Prostate gland (tissue), 2 donors: Measurements from ENCODE around the gene MIPOL1. TPM values are rescaled to one million over a fixed set of nuclear protein-coding genes. Genes with fewer than 3 reads are reported as not detected.

Experiments
- DNase-seq: peaks from one replicate; pipeline ENCODE4 v3.0.0-alpha.2; 2019; ENCODE audit warnings: low spot score
- H3K27ac ChIP-seq, 2 donors: fragments of 200-600 bp; sonication (generic); 2 replicates each; pipeline ENCODE4 v1.5.1; 2017 to 2019
- H3K27me3 ChIP-seq: fragments of 200-600 bp; sonication (generic); replicated peaks from 2 replicates; pipeline ENCODE4 v1.5.1; 2019; ENCODE audit not compliant: insufficient read depth
- H3K36me3 ChIP-seq, 2 donors: fragments of 200-600 bp; sonication (generic); 1 replicate in 1 of 2; 2 replicates in 1 of 2; pipeline versions ENCODE4 v1.5.1 to v1.8.1; 2017 to 2019
- H3K4me1 ChIP-seq: fragments of 200-600 bp; sonication (generic); replicated peaks from 2 replicates; pipeline ENCODE4 v1.5.1; 2019
- H3K4me3 ChIP-seq, 2 donors: fragments of 200-600 bp; sonication (generic); 2 replicates each; pipeline ENCODE4 v1.5.1; 2017 to 2019
- H3K9me3 ChIP-seq: fragments of 200-600 bp; sonication (generic); 2 replicates; pipeline ENCODE4 v1.5.1; 2017
- POLR2A ChIP-seq: fragments of 450-650 bp; IDR thresholded peaks from one replicate; pipeline ENCODE4 v1.6.1; 2016; ENCODE audit warnings: antibody characterized with exemption, mild to moderate bottlenecking
- POLR2AphosphoS5 ChIP-seq: sonication (generic); formaldehyde crosslinking; IDR thresholded peaks from one replicate; pipeline ENCODE4 v1.6.1; 2017; ENCODE audit warnings: antibody characterized with exemption
- WGBS: methylation state at CpG from one replicate; pipeline ENCODE4 v1.1.5; 2018; 5-methylcytosine and 5-hydroxymethylcytosine counted together
- intact Hi-C: fragments of 100-400 bp; cut with DNase I; formaldehyde crosslinking; loops from one replicate; pipeline ENCODE4 v1.14.2; 2022
- total RNA-seq, 2 donors: library from RNA; depleted of rRNA; stranded (reverse); fragments of >200 nt; gene quantifications; one replicate each; pipeline ENCODE4 v1.1.0, GENCODE V29; 2016
- TF ChIP-seq, protein P1 (sequence below), 4 experiments: fragments of 200-600 bp in 2 of 4; fragments of 450-650 bp in 2 of 4; sonication (generic) in 2 of 4; IDR thresholded peaks; 1 replicate in 3 of 4; 2 replicates in 1 of 4; pipeline ENCODE4 v1.5.1; 2016 to 2019; ENCODE audit warnings: antibody characterized with exemption in 4 of 4, mild to moderate bottlenecking in 2 of 4, moderate library complexity in 2 of 4

The MIPOL1 gene
- total RNA-seq, 2 donors from 2014 or later, result 14.4 to 31.4 TPM

- Histone ChIP-seq H3K36me3 (no peaks in the 10 kb centered on the region), H3K4me3 (no peak overlapping the region), H3K9me3 (no peaks in the 10 kb centered on the region), H3K27me3 (no peaks in the 10 kb centered on the region), H3K4me1 (peaks cover 5% of the 10 kb centered on the region), H3K27ac (peak overlapping the region in 1 of 2 donors; percentile 5)
- TF ChIP-seq, protein P1, sequence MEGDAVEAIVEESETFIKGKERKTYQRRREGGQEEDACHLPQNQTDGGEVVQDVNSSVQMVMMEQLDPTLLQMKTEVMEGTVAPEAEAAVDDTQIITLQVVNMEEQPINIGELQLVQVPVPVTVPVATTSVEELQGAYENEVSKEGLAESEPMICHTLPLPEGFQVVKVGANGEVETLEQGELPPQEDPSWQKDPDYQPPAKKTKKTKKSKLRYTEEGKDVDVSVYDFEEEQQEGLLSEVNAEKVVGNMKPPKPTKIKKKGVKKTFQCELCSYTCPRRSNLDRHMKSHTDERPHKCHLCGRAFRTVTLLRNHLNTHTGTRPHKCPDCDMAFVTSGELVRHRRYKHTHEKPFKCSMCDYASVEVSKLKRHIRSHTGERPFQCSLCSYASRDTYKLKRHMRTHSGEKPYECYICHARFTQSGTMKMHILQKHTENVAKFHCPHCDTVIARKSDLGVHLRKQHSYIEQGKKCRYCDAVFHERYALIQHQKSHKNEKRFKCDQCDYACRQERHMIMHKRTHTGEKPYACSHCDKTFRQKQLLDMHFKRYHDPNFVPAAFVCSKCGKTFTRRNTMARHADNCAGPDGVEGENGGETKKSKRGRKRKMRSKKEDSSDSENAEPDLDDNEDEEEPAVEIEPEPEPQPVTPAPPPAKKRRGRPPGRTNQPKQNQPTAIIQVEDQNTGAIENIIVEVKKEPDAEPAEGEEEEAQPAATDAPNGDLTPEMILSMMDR (IDR thresholded peaks at IDR 0.05), result no peak
- no peak for TF ChIP-seq POLR2A
- TF ChIP-seq POLR2AphosphoS5, result no peak
- intact Hi-C loops, result no loop called here
- DNase-seq, result no peak
- 60% methylated on average over 2 of the region's 2 CpGs for WGBS
Observed at GRCh38 chr14:37262649-37263048, 64.9 kb downstream of the MIPOL1 start.

- no peak for TF ChIP-seq POLR2A
- no peak for TF ChIP-seq POLR2AphosphoS5
- TF ChIP-seq, protein P1 (IDR thresholded peaks at IDR 0.05), result no peak
- H3K36me3 ChIP-seq, result no peaks in the 10 kb centered on the region
- peaks cover 5% of the 10 kb centered on the region for H3K4me1 ChIP-seq
- no peak for DNase-seq
- 47% methylated on average over 3 of the region's 3 CpGs for WGBS
- intact Hi-C loops, result no loop called here
- no peak overlapping the region for H3K4me3 ChIP-seq
- no peaks in the 10 kb centered on the region for H3K27me3 ChIP-seq
- no peak overlapping the region for H3K27ac ChIP-seq
- no peaks in the 10 kb centered on the region for H3K9me3 ChIP-seq
Observed at GRCh38 chr14:37263656-37264236, 66.0 kb downstream of the MIPOL1 start.

DNA sequence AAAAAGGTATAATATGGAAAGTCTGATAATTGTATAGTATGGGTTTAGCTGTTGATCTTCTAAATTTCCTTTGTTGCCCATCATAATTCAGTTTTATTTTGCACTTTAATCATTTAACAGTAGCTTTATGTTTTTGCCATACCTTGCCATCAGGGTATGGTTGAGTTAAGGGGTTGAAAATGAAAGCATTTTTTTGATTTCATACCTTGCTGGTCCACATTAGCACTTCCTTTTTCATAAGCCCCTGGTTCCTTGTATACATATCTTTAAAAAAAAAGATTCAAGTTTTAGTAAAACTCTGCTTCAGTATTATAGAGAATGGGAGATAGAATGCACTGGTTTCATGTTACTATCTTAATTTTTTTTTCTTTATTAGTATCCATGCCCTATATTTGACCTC is 71.1 kb downstream of the MIPOL1 start:
- H3K36me3 ChIP-seq, result no peaks in the 10 kb centered on the region
- H3K9me3 ChIP-seq, result no peaks in the 10 kb centered on the region
- TF ChIP-seq POLR2A (no peak), POLR2AphosphoS5 (no peak)
- TF ChIP-seq, protein P1 (IDR thresholded peaks at IDR 0.05), result no peak
- H3K27ac ChIP-seq, result no peak overlapping the region
- intact Hi-C loops, result no loop called here
- no peak overlapping the region for H3K4me3 ChIP-seq
- DNase-seq, result no peak
- H3K27me3 ChIP-seq, result no peaks in the 10 kb centered on the region
- no peaks in the 10 kb centered on the region for H3K4me1 ChIP-seq

DNA sequence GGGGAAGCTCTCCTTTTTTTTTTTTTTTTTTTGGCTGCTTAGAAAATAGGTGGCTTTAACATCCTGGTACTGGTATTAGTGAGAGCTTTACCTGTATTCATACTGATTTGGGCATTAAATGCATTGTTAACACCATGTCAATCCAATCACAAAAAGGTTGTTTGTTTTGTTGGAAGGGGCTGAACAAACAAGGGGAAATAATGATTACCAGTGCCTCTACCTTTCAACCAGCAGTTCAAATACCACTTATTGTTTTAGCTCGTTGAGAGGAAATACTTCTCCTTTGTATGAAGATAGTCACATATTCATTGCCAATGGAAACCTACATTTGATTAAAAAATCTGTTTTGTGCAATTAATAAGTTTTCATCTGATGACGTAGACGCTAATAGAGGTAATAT is 72.9 kb downstream of the MIPOL1 start:
- H3K9me3 ChIP-seq, result no peaks in the 10 kb centered on the region
- intact Hi-C loops, result no loop called here
- WGBS, result 79% methylated on average over 3 of the region's 3 CpGs

GRCh38 chr14:37272569-37272968 is 74.8 kb downstream of the MIPOL1 start:
- no peak for TF ChIP-seq POLR2AphosphoS5
- TF ChIP-seq, protein P1 (IDR thresholded peaks at IDR 0.05), result no peak
- TF ChIP-seq POLR2A, result no peak
- Histone ChIP-seq H3K27ac (no peak overlapping the region), H3K36me3 (no peaks in the 10 kb centered on the region), H3K27me3 (no peaks in the 10 kb centered on the region), H3K4me1 (no peaks in the 10 kb centered on the region), H3K9me3 (no peaks in the 10 kb centered on the region), H3K4me3 (no peak overlapping the region)
- no peak for DNase-seq
- intact Hi-C loops, result no loop called here
- WGBS, result 94% methylated on average over 2 of the region's 2 CpGs

More for the DNA sequence above, 72.9 kb downstream of the MIPOL1 start:
- Histone ChIP-seq H3K4me1 (no peaks in the 10 kb centered on the region), H3K27ac (no peak overlapping the region), H3K36me3 (no peaks in the 10 kb centered on the region), H3K4me3 (no peak overlapping the region), H3K27me3 (no peaks in the 10 kb centered on the region)
- TF ChIP-seq POLR2A, result no peak
- TF ChIP-seq POLR2AphosphoS5, result no peak
- TF ChIP-seq, protein P1 (IDR thresholded peaks at IDR 0.05), result no peak
- DNase-seq, result no peak
